Jurkat, Clone E6-1 (cell line): Measurements from ENCODE around the gene CDC6.

Experiments used
- DNase-seq: peaks from one replicate; pipeline ENCODE4 v3.0.0-alpha.2; 2011; ENCODE audit warnings: low read depth, low spot score
- H3K4me3 ChIP-seq: 2 replicates; pipeline ENCODE4 v1.5.1; 2011; ENCODE audit warnings: mild to moderate bottlenecking, low read length, control low read depth, moderate library complexity

Gene CDC6

GRCh38 chr17:40319651-40320540 lies 32.2 kb downstream of the CDC6 start:
- no peak for DNase-seq
- no peak overlapping the region for H3K4me3 ChIP-seq

GRCh38 chr17:40320756-40321523 lies 33.3 kb downstream of the CDC6 start:
- DNase-seq = no peak
- H3K4me3 ChIP-seq = no peak overlapping the region

GRCh38 chr17:40321524-40321929 lies 33.8 kb downstream of the CDC6 start:
- no peak for DNase-seq

GRCh38 chr17:40321961-40322357 lies 34.3 kb downstream of the CDC6 start:
- peak overlapping the region; percentile 37 for H3K4me3 ChIP-seq
- DNase-seq = no peak

More at GRCh38 chr17:40321524-40321929, 33.8 kb downstream of the CDC6 start:
- no peak overlapping the region for H3K4me3 ChIP-seq

- peak overlapping the region; percentile 37 for H3K4me3 ChIP-seq
- peak; percentile 94 for DNase-seq
These were observed 35.0 kb downstream of the CDC6 start for GRCh38 chr17:40322358-40323315.

- H3K4me3 ChIP-seq = peak overlapping the region; percentile 37
- no peak for DNase-seq
These were observed 36.0 kb downstream of the CDC6 start for GRCh38 chr17:40323391-40324381.

- H3K4me3 ChIP-seq = no peak overlapping the region
- DNase-seq = no peak
These were observed 37.7 kb downstream of the CDC6 start for GRCh38 chr17:40325156-40326013.

GRCh38 chr17:40326014-40326831 lies 38.5 kb downstream of the CDC6 start:
- H3K4me3 ChIP-seq = no peak overlapping the region
- no peak for DNase-seq

GRCh38 chr17:40326832-40327199 lies 39.1 kb downstream of the CDC6 start:
- DNase-seq = no peak
- no peak overlapping the region for H3K4me3 ChIP-seq

- DNase-seq = no peak
- no peak overlapping the region for H3K4me3 ChIP-seq
These were observed 39.6 kb downstream of the CDC6 start for GRCh38 chr17:40327244-40327729.

GRCh38 chr17:40327735-40328385 lies 40.2 kb downstream of the CDC6 start:
- no peak overlapping the region for H3K4me3 ChIP-seq
- DNase-seq = no peak

- H3K4me3 ChIP-seq = no peak overlapping the region
- no peak for DNase-seq
These were observed 40.7 kb downstream of the CDC6 start for GRCh38 chr17:40328386-40328766.

GRCh38 chr17:40329839-40330794 lies 42.4 kb downstream of the CDC6 start:
- no peak for DNase-seq
- no peak overlapping the region for H3K4me3 ChIP-seq

GRCh38 chr17:40330850-40331470 lies 43.3 kb downstream of the CDC6 start:
- DNase-seq = no peak
- no peak overlapping the region for H3K4me3 ChIP-seq
